Measurements from ENCODE around the gene CDH23. TPM values are rescaled to one million over a fixed set of nuclear protein-coding genes. Genes with fewer than 3 reads are reported as not detected.

Gene CDH23
- total RNA-seq, 2 donors from 2014 or later = 3.9 to 4.4 TPM

- Histone ChIP-seq H3K27ac (no peak overlapping the region), H3K36me3 (no peaks in the 10 kb centered on the region), H3K27me3 (no peaks in the 10 kb centered on the region), H3K9me3 (no peaks in the 10 kb centered on the region), H3K4me1 (peaks cover 0 to 14% of the 10 kb centered on the region in 2 donors), H3K4me3 (no peak overlapping the region)
- no peak for TF ChIP-seq CTCF (IDR thresholded peaks at IDR 0.05)
- DNase-seq (ENCODE audit: low spot score) = no peak
These were observed 153.2 kb downstream of the CDH23 start for GRCh38 chr10:71549766-71550533.

- H3K9me3 ChIP-seq = no peaks in the 10 kb centered on the region
- no peak for DNase-seq (ENCODE audit: low spot score)
- no peak overlapping the region for H3K4me3 ChIP-seq
- H3K27me3 ChIP-seq = no peaks in the 10 kb centered on the region
- TF ChIP-seq CTCF (IDR thresholded peaks at IDR 0.05) = no peak
- H3K27ac ChIP-seq = no peak overlapping the region
- H3K4me1 ChIP-seq = peaks cover 0 to 14% of the 10 kb centered on the region in 2 donors
- H3K36me3 ChIP-seq = no peaks in the 10 kb centered on the region
These were observed 153.9 kb downstream of the CDH23 start for GRCh38 chr10:71550628-71551027.

- Histone ChIP-seq H3K4me1 (peaks cover 0 to 14% of the 10 kb centered on the region in 2 donors), H3K4me3 (no peak overlapping the region), H3K9me3 (no peaks in the 10 kb centered on the region), H3K27me3 (no peaks in the 10 kb centered on the region), H3K36me3 (no peaks in the 10 kb centered on the region), H3K27ac (no peak overlapping the region)
- DNase-seq (ENCODE audit: low spot score) = no peak
- no peak for TF ChIP-seq CTCF (IDR thresholded peaks at IDR 0.05)
These were observed 155.2 kb downstream of the CDH23 start for GRCh38 chr10:71551970-71552369.

- TF ChIP-seq CTCF (IDR thresholded peaks at IDR 0.05) = no peak
- H3K27ac ChIP-seq = no peak overlapping the region
- peaks cover 0 to under 1% of the 10 kb centered on the region in 2 donors for H3K4me1 ChIP-seq
- H3K4me3 ChIP-seq = no peak overlapping the region
- no peak for DNase-seq (ENCODE audit: low spot score)
- H3K9me3 ChIP-seq = no peaks in the 10 kb centered on the region
- H3K27me3 ChIP-seq = no peaks in the 10 kb centered on the region
- no peaks in the 10 kb centered on the region for H3K36me3 ChIP-seq
These were observed 156.7 kb downstream of the CDH23 start for GRCh38 chr10:71553432-71553831.

GRCh38 chr10:71554671-71555070 lies 158.0 kb downstream of the CDH23 start:
- H3K36me3 ChIP-seq = no peaks in the 10 kb centered on the region
- H3K4me3 ChIP-seq = no peak overlapping the region
- H3K4me1 ChIP-seq = no peaks in the 10 kb centered on the region
- no peaks in the 10 kb centered on the region for H3K27me3 ChIP-seq
- H3K9me3 ChIP-seq = no peaks in the 10 kb centered on the region
- DNase-seq (ENCODE audit: low spot score) = no peak
- TF ChIP-seq CTCF (IDR thresholded peaks at IDR 0.05) = no peak
- no peak overlapping the region for H3K27ac ChIP-seq

All from right atrium auricular region (tissue), 2 donors.